A549 (cell line): ENCODE data around the gene ACAD10. TPM values are rescaled to one million over a fixed set of nuclear protein-coding genes. Genes with fewer than 3 reads are reported as not detected.
A peak's percentile ranks its signal among the peaks of the same experiment; 100 is the strongest.

Experiments used
- ATAC-seq, 2 experiments: fragments of 200-7000 bp in 1 of 2; fragments of >200 bp in 1 of 2; cut with Nextera tagmentation in 1 of 2; cut with Tn5 transposase in 1 of 2; 3 replicates each; pipeline versions ENCODE4 v1.8.0 to v1.9.1; 2018 to 2020; ENCODE audit warnings: mild to moderate bottlenecking in 1 of 2, moderate library complexity in 1 of 2
- CTCF ChIA-PET: fragments of 300-600 bp; sonication (Branson Sonifier 250); formaldehyde crosslinking; extraction: SDS; loops from one replicate; lab custom pipeline; 2021; ENCODE audit warnings: antibody characterized with exemption, inconsistent platforms; lab: Yijun Ruan, JAX
- POLR2A ChIA-PET: fragments of 350-600 bp; formaldehyde crosslinking; extraction: SDS; loops from one replicate; lab custom pipeline; 2021; ENCODE audit warnings: antibody characterized with exemption, inconsistent platforms; lab: Yijun Ruan, JAX
- DNase-seq, 2 experiments: peaks; one replicate each; pipeline versions ENCODE4 v3.0.0 to v3.0.0-alpha.2; 2011 to 2016; ENCODE audit warnings: low read depth in 1 of 2, low spot score in 1 of 2
- FAIRE-seq: peaks from 2 replicates; lab custom pipeline; 2011; peaks lifted over from hg19 to GRCh38; lab: Jason Lieb, UNC
- H3K27ac ChIP-seq, 2 experiments: fragments of >200 bp; sonication (Bioruptor Twin); formaldehyde crosslinking; 3 replicates each; pipeline ENCODE4 v1.5.1; 2016 to 2017
- H3K4me1 ChIP-seq: fragments of >200 bp; sonication (Bioruptor Twin); formaldehyde crosslinking; 3 replicates; pipeline ENCODE4 v1.6.1; 2016
- H3K4me2 ChIP-seq: fragments of >200 bp; sonication (Bioruptor Twin); formaldehyde crosslinking; 3 replicates; pipeline ENCODE4 v1.6.1; 2016
- H3K4me3 ChIP-seq: fragments of >200 bp; sonication (Bioruptor Twin); formaldehyde crosslinking; 3 replicates; pipeline ENCODE4 v1.5.1; 2016
- H3K9me3 ChIP-seq: fragments of >200 bp; sonication (Bioruptor Twin); formaldehyde crosslinking; 3 replicates; pipeline ENCODE4 v1.6.1; 2016
- BCL3 ChIP-seq: fragments of >200 bp; sonication (Bioruptor Twin); formaldehyde crosslinking; IDR thresholded peaks from 3 replicates; pipeline ENCODE4 v1.6.1; 2016
- CHD2 ChIP-seq: fragments of 150-350 bp; IDR thresholded peaks from 2 replicates; pipeline ENCODE4 v1.6.1; 2014; ENCODE audit warnings: low read length; ENCODE audit not compliant: partially characterized antibody
- EHMT2 ChIP-seq: fragments of 200-600 bp; sonication (generic); IDR thresholded peaks from 2 replicates; pipeline ENCODE4 v1.6.1; 2016; ENCODE audit warnings: antibody characterized with exemption, low read depth, mild to moderate bottlenecking, moderate library complexity
- ELK1 ChIP-seq: fragments of 150-350 bp; IDR thresholded peaks from 2 replicates; pipeline ENCODE4 v1.6.1; 2014; ENCODE audit warnings: low read depth, mild to moderate bottlenecking, low read length
- ESRRA ChIP-seq: fragments of 150-350 bp; IDR thresholded peaks from 2 replicates; pipeline ENCODE4 v1.6.1; 2014; ENCODE audit warnings: mild to moderate bottlenecking, low read length, borderline replicate concordance
- FOSL2 ChIP-seq, 2 experiments: fragments of 450-650 bp in 1 of 2; fragments of >200 bp in 1 of 2; sonication (Bioruptor Twin) in 1 of 2; formaldehyde crosslinking; IDR thresholded peaks; 2 replicates each; pipeline versions ENCODE4 v1.5.0 to v1.6.1; 2016 to 2020; ENCODE audit warnings: mild to moderate bottlenecking in 1 of 2, moderate library complexity in 1 of 2
- HOXA7 ChIP-seq: fragments of 250-450 bp; sonication (Bioruptor Pico); IDR thresholded peaks from 2 replicates; pipeline ENCODE4 v1.5.0; 2020; ENCODE audit warnings: mild to moderate bottlenecking, moderate library complexity
- HOXB5 ChIP-seq: fragments of 250-450 bp; sonication (Bioruptor Pico); IDR thresholded peaks from 2 replicates; pipeline ENCODE4 v1.5.0; 2020; ENCODE audit warnings: mild to moderate bottlenecking, moderate library complexity
- NPAS2 ChIP-seq: fragments of 250-450 bp; sonication (Bioruptor Pico); IDR thresholded peaks from 2 replicates; pipeline ENCODE4 v1.8.0; 2022; ENCODE audit warnings: mild to moderate bottlenecking, moderate library complexity, borderline replicate concordance
- NR3C1 ChIP-seq: fragments of >200 bp; sonication (Bioruptor Twin); formaldehyde crosslinking; IDR thresholded peaks from 3 replicates; pipeline ENCODE4 v1.6.1; 2017
- PBX3 ChIP-seq: IDR thresholded peaks from 2 replicates; pipeline ENCODE4 v1.6.1; 2012
- POLR2AphosphoS2 ChIP-seq: conservative IDR thresholded peaks from 2 replicates; pipeline ENCODE4 v1.6.1; 2012; ENCODE audit warnings: low read length, improper control_type of control experiment, inconsistent platforms
- RAD21 ChIP-seq, 2 experiments: fragments of >200 bp in 1 of 2; sonication (Bioruptor Twin) in 1 of 2; formaldehyde crosslinking in 1 of 2; IDR thresholded peaks in 1 of 2; conservative IDR thresholded peaks in 1 of 2; 2 replicates in 1 of 2; 3 replicates in 1 of 2; pipeline ENCODE4 v1.6.1; 2012 to 2018; ENCODE audit warnings: inconsistent platforms in 1 of 2
- RFX5 ChIP-seq: fragments of 450-650 bp; IDR thresholded peaks from 2 replicates; pipeline ENCODE4 v1.7.1; 2014; ENCODE audit warnings: antibody characterized with exemption, mild to moderate bottlenecking, moderate library complexity
- SMC3 ChIP-seq: fragments of >200 bp; sonication (Bioruptor Twin); formaldehyde crosslinking; IDR thresholded peaks from 3 replicates; pipeline ENCODE4 v1.6.1; 2018; ENCODE audit warnings: inconsistent platforms
- TFCP2L1 ChIP-seq: fragments of 250-450 bp; sonication (Bioruptor Pico); IDR thresholded peaks from 2 replicates; pipeline ENCODE4 v1.5.0; 2021; ENCODE audit warnings: mild to moderate bottlenecking
- TP53 ChIP-seq: fragments of 250-450 bp; sonication (Bioruptor Pico); IDR thresholded peaks from 2 replicates; pipeline ENCODE4 v1.5.0; 2021; ENCODE audit warnings: mild to moderate bottlenecking, moderate library complexity
- ZFP36 ChIP-seq: fragments of 450-650 bp; IDR thresholded peaks from 2 replicates; pipeline ENCODE4 v1.6.1; 2014; ENCODE audit warnings: borderline replicate concordance; ENCODE audit not compliant: partially characterized antibody
- WGBS: methylation state at CpG from one replicate; pipeline ENCODE4 v1.1.6; 2017; ENCODE audit errors: missing lambda C conversion rate; 5-methylcytosine and 5-hydroxymethylcytosine counted together
- polyA plus RNA-seq, 4 experiments: library from polyadenylated mRNA; depleted of rRNA in 3 of 4; stranded (reverse); fragments of >200 nt; fragmentation: RNase III in 1 of 4; extraction: RNeasy Plus Mini Kit Qiagen cat#74134 plus additional on column Dnase treatment in 1 of 4; gene quantifications; 2 replicates in 3 of 4; 3 replicates in 1 of 4; pipeline ENCODE4 v1.2.3, GENCODE V29; 2011 to 2017
- TF ChIP-seq, protein P1 (sequence below): fragments of >200 bp; sonication (Bioruptor Twin); formaldehyde crosslinking; IDR thresholded peaks from 3 replicates; pipeline ENCODE4 v1.5.1; 2016

Gene ACAD10
- polyA plus RNA-seq, 2 of the 4 experiments (the other 2 are of a cell fraction) = 15.1 to 22.0 TPM

GRCh38 chr12:111749391-111749790 lies 63.5 kb downstream of the ACAD10 start:
- Histone ChIP-seq H3K4me2 (no peak overlapping the region), H3K27ac (no peak overlapping the region), H3K4me3 (no peak overlapping the region)
- no peak for ATAC-seq
- ChIA-PET POLR2A (no interaction called here), CTCF (interaction anchor here (0.7 to 1.8 kb wide), 4 partner anchors 20 to 470 kb away, joined by 3 to 7 read pairs (median 4); no protein-coding TSS in a partner anchor)
- TF ChIP-seq TP53 (CRISPR knock-in tag) (no peak), POLR2AphosphoS2 (no peak), NPAS2 (CRISPR knock-in tag) (no peak), ELK1 (no peak), EHMT2 (no peak)
- TF ChIP-seq, all 56 proteins: peak for 0
- H3K9me3 ChIP-seq = no peaks in the 10 kb centered on the region
- no peaks in the 10 kb centered on the region for H3K4me1 ChIP-seq
- WGBS = 80% methylated on average over 4 of the region's 4 CpGs
- DNase-seq (no peak), FAIRE-seq (no peak)

GRCh38 chr12:111753144-111753881 lies 67.5 kb downstream of the ACAD10 start:
- FAIRE-seq (no peak), ATAC-seq (peak; percentile 88 to 97), DNase-seq (peak; percentile 63 to 82)
- TF ChIP-seq RFX5 (no peak), NR3C1 (no peak), ESRRA (no peak), ZFP36 (no peak), BCL3 (no peak), PBX3 (no peak), CHD2 (no peak), TFCP2L1 (no peak), HOXA7 (no peak), SMC3 (peak; percentile 89), RAD21 (conservative IDR thresholded peaks at IDR 0.05 in 1 of 2, IDR thresholded peaks at IDR 0.05 in 1 of 2) (peak; percentile 89 to 94), HOXB5 (CRISPR knock-in tag) (no peak), FOSL2 (IDR thresholded peaks at IDR 0.05) (no peak), FOSL2 (CRISPR knock-in tag; IDR thresholded peaks at IDR 0.05) (no peak)
- TF ChIP-seq, protein P1, sequence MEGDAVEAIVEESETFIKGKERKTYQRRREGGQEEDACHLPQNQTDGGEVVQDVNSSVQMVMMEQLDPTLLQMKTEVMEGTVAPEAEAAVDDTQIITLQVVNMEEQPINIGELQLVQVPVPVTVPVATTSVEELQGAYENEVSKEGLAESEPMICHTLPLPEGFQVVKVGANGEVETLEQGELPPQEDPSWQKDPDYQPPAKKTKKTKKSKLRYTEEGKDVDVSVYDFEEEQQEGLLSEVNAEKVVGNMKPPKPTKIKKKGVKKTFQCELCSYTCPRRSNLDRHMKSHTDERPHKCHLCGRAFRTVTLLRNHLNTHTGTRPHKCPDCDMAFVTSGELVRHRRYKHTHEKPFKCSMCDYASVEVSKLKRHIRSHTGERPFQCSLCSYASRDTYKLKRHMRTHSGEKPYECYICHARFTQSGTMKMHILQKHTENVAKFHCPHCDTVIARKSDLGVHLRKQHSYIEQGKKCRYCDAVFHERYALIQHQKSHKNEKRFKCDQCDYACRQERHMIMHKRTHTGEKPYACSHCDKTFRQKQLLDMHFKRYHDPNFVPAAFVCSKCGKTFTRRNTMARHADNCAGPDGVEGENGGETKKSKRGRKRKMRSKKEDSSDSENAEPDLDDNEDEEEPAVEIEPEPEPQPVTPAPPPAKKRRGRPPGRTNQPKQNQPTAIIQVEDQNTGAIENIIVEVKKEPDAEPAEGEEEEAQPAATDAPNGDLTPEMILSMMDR = peak; percentile 79
- 77% methylated on average over 23 of the region's 23 CpGs for WGBS
- no peak overlapping the region for H3K27ac ChIP-seq
- H3K4me3 ChIP-seq = no peak overlapping the region
- ChIA-PET POLR2A (interaction anchor here (1.3 to 1.8 kb wide), 2 partner anchors 13 to 60 kb away, joined by 3 to 5 read pairs; partner anchors contain the start of gene ALDH2), CTCF (interaction anchor here (0.6 to 12.9 kb wide), 27 partner anchors 8 to 356 kb away, joined by 3 to 150 read pairs (median 4); partner anchors contain the start of genes ACAD10, ALDH2 and BRAP)
- no peaks in the 10 kb centered on the region for H3K9me3 ChIP-seq
- H3K4me1 ChIP-seq = no peaks in the 10 kb centered on the region
- H3K4me2 ChIP-seq = no peak overlapping the region
